Gastrocnemius medialis (tissue), 4 donors: ENCODE measurements around the gene CYP2R1. TPM values are rescaled to one million over a fixed set of nuclear protein-coding genes. Genes with fewer than 3 reads are reported as not detected.

Source experiments
- ATAC-seq, 2 donors: fragments of 150-250 bp; one replicate each; pipeline ENCODE4 v1.9.1; 2016
- DNase-seq, 2 donors: peaks; one replicate each; pipeline ENCODE4 v3.0.0-alpha.2; 2019
- H3K27ac ChIP-seq, 4 donors: fragments of 200-600 bp; sonication (generic); 1 replicate in 1 of 4; 2 replicates in 3 of 4; pipeline ENCODE4 v1.5.1; 2016 to 2018; ENCODE audit warnings: mild to moderate bottlenecking in 2 of 4, moderate library complexity in 1 of 4
- H3K27me3 ChIP-seq, 3 donors: fragments of 200-600 bp; sonication (generic) in 2 of 3; 1 replicate in 1 of 3; 2 replicates in 2 of 3; pipeline versions ENCODE4 v1.5.1 to v1.6.0; 2016 to 2019; ENCODE audit warnings: mild to moderate bottlenecking in 1 of 3, moderate library complexity in 1 of 3
- H3K36me3 ChIP-seq, 2 donors: fragments of 200-600 bp; sonication (generic) in 1 of 2; one replicate each; pipeline ENCODE4 v1.5.1; 2017 to 2018
- H3K4me1 ChIP-seq, 2 donors: fragments of 200-600 bp; sonication (generic) in 1 of 2; one replicate each; pipeline ENCODE4 v1.5.1; 2016 to 2017; ENCODE audit warnings: mild to moderate bottlenecking in 2 of 2
- H3K4me3 ChIP-seq, 4 donors: fragments of 200-600 bp; sonication (generic) in 3 of 4; 1 replicate in 1 of 4; 2 replicates in 3 of 4; pipeline ENCODE4 v1.5.1; 2016 to 2019; ENCODE audit warnings: mild to moderate bottlenecking in 2 of 4
- H3K9me3 ChIP-seq, 3 donors: fragments of 200-600 bp; sonication (generic) in 2 of 3; 1 replicate in 1 of 3; 2 replicates in 2 of 3; pipeline ENCODE4 v1.5.1; 2016 to 2019
- CTCF ChIP-seq, 5 experiments: fragments of 450-650 bp in 3 of 5; fragments of 200-600 bp in 2 of 5; sonication (generic) in 2 of 5; IDR thresholded peaks in 4 of 5; conservative IDR thresholded peaks in 1 of 5; 1 replicate in 4 of 5; 2 replicates in 1 of 5; pipeline ENCODE4 v1.5.1; 2016 to 2019; ENCODE audit warnings: antibody characterized with exemption in 5 of 5, mild to moderate bottlenecking in 3 of 5, moderate library complexity in 3 of 5
- POLR2A ChIP-seq, 2 donors: fragments of 450-650 bp; IDR thresholded peaks; one replicate each; pipeline ENCODE4 v1.6.1; 2017; ENCODE audit warnings: antibody characterized with exemption in 2 of 2, mild to moderate bottlenecking in 2 of 2, moderate library complexity in 2 of 2
- in situ Hi-C, 4 donors: fragments of 200-750 bp; cut with MboI; loops; one replicate each; pipeline versions ENCODE4 v1.15.0 to v1.8.0; 2017; ENCODE audit warnings: low sequenced_read_pairs in 4 of 4
- intact Hi-C: fragments of 100-400 bp; cut with DNase I; formaldehyde crosslinking; loops from one replicate; pipeline ENCODE4 v1.15.1; 2023; ENCODE audit warnings: low total_unique reads
- total RNA-seq, 4 donors: library from RNA; depleted of rRNA; stranded (reverse); fragments of >200 nt; gene quantifications; one replicate each; pipeline versions ENCODE4 v1.1.0 to v1.2.3, GENCODE V29; 2016

CYP2R1 gene
- total RNA-seq, 4 donors from 2014 or later: 4.6 to 9.2 (median 4.8) TPM

- TF ChIP-seq POLR2A (IDR thresholded peaks at IDR 0.05) (no peak), CTCF (IDR thresholded peaks at IDR 0.05 in 4 of 5, conservative IDR thresholded peaks at IDR 0.05 in 1 of 5) (peak in 4 of 5 experiments; percentile 15 to 54 (median 46))
- H3K9me3 ChIP-seq: no peaks in the 10 kb centered on the region
- intact Hi-C loops (loop anchor here (1.0 kb wide), 2 partner anchors 167 to 300 kb away; no protein-coding TSS in a partner anchor), in situ Hi-C loops (loop anchor here in 3 of 4 donors (25.0 kb wide), 2 partner anchors 121 to 179 kb away; no protein-coding TSS in a partner anchor)
- H3K27me3 ChIP-seq: peaks cover 0 to 7% (median 0%) of the 10 kb centered on the region in 3 donors
- no peak overlapping the region for H3K4me3 ChIP-seq
- DNase-seq (no peak), ATAC-seq (peak in 1 of 2 donors; percentile 50)
- H3K4me1 ChIP-seq: peaks cover 9% of the 10 kb centered on the region in 2 donors
- H3K27ac ChIP-seq: no peak overlapping the region
- no peaks in the 10 kb centered on the region for H3K36me3 ChIP-seq
Observed at GRCh38 chr11:14908214-14908880, 16.3 kb upstream of the CYP2R1 start.

GRCh38 chr11:14907411-14908213 is 15.6 kb upstream of the CYP2R1 start:
- in situ Hi-C loops: loop anchor here in 3 of 4 donors (25.0 kb wide), 2 partner anchors 120 to 180 kb away; no protein-coding TSS in a partner anchor
- ATAC-seq (peak in 1 of 2 donors; percentile 66), DNase-seq (peak in 1 of 2 donors; percentile 46)
- no peak overlapping the region for H3K27ac ChIP-seq
- H3K4me3 ChIP-seq: no peak overlapping the region
- H3K9me3 ChIP-seq: no peaks in the 10 kb centered on the region
- intact Hi-C loops: loop anchor here (1.0 to 2.0 kb wide), 3 partner anchors 117 to 301 kb away; no protein-coding TSS in a partner anchor
- peak; percentile 23 to 69 (median 49) for TF ChIP-seq CTCF (IDR thresholded peaks at IDR 0.05 in 4 of 5, conservative IDR thresholded peaks at IDR 0.05 in 1 of 5)
- no peak for TF ChIP-seq POLR2A (IDR thresholded peaks at IDR 0.05)
- no peaks in the 10 kb centered on the region for H3K36me3 ChIP-seq
- peaks cover 9% of the 10 kb centered on the region in 2 donors for H3K4me1 ChIP-seq
- H3K27me3 ChIP-seq: peaks cover 0 to 12% (median 0%) of the 10 kb centered on the region in 3 donors

GRCh38 chr11:14906993-14907392 is 15.0 kb upstream of the CYP2R1 start:
- intact Hi-C loops (loop anchor here (2.0 kb wide), 1 partner anchor 116 kb away; no protein-coding TSS in a partner anchor), in situ Hi-C loops (loop anchor here in 3 of 4 donors (25.0 kb wide), 2 partner anchors 120 to 180 kb away; no protein-coding TSS in a partner anchor)
- H3K27me3 ChIP-seq: peaks cover 0 to 12% (median 0%) of the 10 kb centered on the region in 3 donors
- ATAC-seq: no peak
- H3K4me3 ChIP-seq: no peak overlapping the region
- TF ChIP-seq CTCF (IDR thresholded peaks at IDR 0.05 in 4 of 5, conservative IDR thresholded peaks at IDR 0.05 in 1 of 5): no peak
- TF ChIP-seq POLR2A (IDR thresholded peaks at IDR 0.05): no peak
- no peak for DNase-seq
- peaks cover 9% of the 10 kb centered on the region in 2 donors for H3K4me1 ChIP-seq
- no peaks in the 10 kb centered on the region for H3K36me3 ChIP-seq
- H3K9me3 ChIP-seq: no peaks in the 10 kb centered on the region
- no peak overlapping the region for H3K27ac ChIP-seq

GRCh38 chr11:14906578-14906977 is 14.5 kb upstream of the CYP2R1 start:
- no peak for DNase-seq
- Histone ChIP-seq H3K27ac (no peak overlapping the region), H3K9me3 (no peaks in the 10 kb centered on the region), H3K4me1 (peaks cover 9% of the 10 kb centered on the region in 2 donors), H3K4me3 (no peak overlapping the region), H3K36me3 (no peaks in the 10 kb centered on the region), H3K27me3 (peaks cover 0 to 12% (median 0%) of the 10 kb centered on the region in 3 donors)
- no peak for ATAC-seq
- intact Hi-C loops (loop anchor here (2.0 kb wide), 1 partner anchor 116 kb away; no protein-coding TSS in a partner anchor), in situ Hi-C loops (loop anchor here in 3 of 4 donors (25.0 kb wide), 2 partner anchors 119 to 181 kb away; no protein-coding TSS in a partner anchor)
- no peak for TF ChIP-seq CTCF (IDR thresholded peaks at IDR 0.05 in 4 of 5, conservative IDR thresholded peaks at IDR 0.05 in 1 of 5)
- TF ChIP-seq POLR2A (IDR thresholded peaks at IDR 0.05): no peak
